GM19099 (cell line): ENCODE measurements around the gene ADARB2.

Source experiments
- POLR2A ChIP-seq: IDR thresholded peaks from 3 replicates; pipeline ENCODE4 v1.6.1; 2011; ENCODE audit warnings: low read depth; ENCODE audit not compliant: insufficient read length; ENCODE audit errors: extremely low read depth

ADARB2 gene

GRCh38 chr10:1573334-1573969 is 163.9 kb downstream of the ADARB2 start:
- no peak for TF ChIP-seq POLR2A

GRCh38 chr10:1572519-1573333 is 164.6 kb downstream of the ADARB2 start:
- no peak for TF ChIP-seq POLR2A

GRCh38 chr10:1571587-1572237 is 165.6 kb downstream of the ADARB2 start:
- no peak for TF ChIP-seq POLR2A

GRCh38 chr10:1570416-1571051 is 166.8 kb downstream of the ADARB2 start:
- TF ChIP-seq POLR2A, result no peak

GRCh38 chr10:1569208-1569607 is 168.1 kb downstream of the ADARB2 start:
- TF ChIP-seq POLR2A, result no peak

GRCh38 chr10:1567742-1568495 is 169.4 kb downstream of the ADARB2 start:
- TF ChIP-seq POLR2A, result no peak

GRCh38 chr10:1567152-1567551 is 170.2 kb downstream of the ADARB2 start:
- TF ChIP-seq POLR2A, result no peak

- TF ChIP-seq POLR2A, result no peak
These were observed 172.5 kb downstream of the ADARB2 start for GRCh38 chr10:1564791-1565190.

GRCh38 chr10:1563028-1563427 is 174.3 kb downstream of the ADARB2 start:
- no peak for TF ChIP-seq POLR2A

GRCh38 chr10:1561731-1562337 is 175.5 kb downstream of the ADARB2 start:
- no peak for TF ChIP-seq POLR2A

- TF ChIP-seq POLR2A, result no peak
These were observed 176.7 kb downstream of the ADARB2 start for GRCh38 chr10:1560535-1561192.

- no peak for TF ChIP-seq POLR2A
These were observed 177.6 kb downstream of the ADARB2 start for GRCh38 chr10:1559761-1560160.

- no peak for TF ChIP-seq POLR2A
These were observed 178.0 kb downstream of the ADARB2 start for GRCh38 chr10:1559311-1559710.

GRCh38 chr10:1558906-1559305 is 178.4 kb downstream of the ADARB2 start:
- TF ChIP-seq POLR2A, result no peak
